ENCODE results near the gene BATF.
A peak's percentile ranks its signal among the peaks of the same experiment; 100 is the strongest.
"Not testable (repeated sequence)": the region's sequence is repeated elsewhere in the genome, so short reads cannot be mapped to it uniquely, and the experiment has no call there.

BATF gene

GRCh38 chr14:75522224-75522982, at the start of gene BATF:
BATF (plus strand) TSS chr14:75522469; CDS start chr14:75522683, 214 bp downstream.
- DNase-seq, result peak; percentile 28

- not testable (repeated sequence) for DNase-seq
Observed at GRCh38 chr14:75474127-75474526, 48.1 kb upstream of the BATF start.

- no peak for DNase-seq
Observed at GRCh38 chr14:75476274-75476995, 45.8 kb upstream of the BATF start.

- DNase-seq, result no peak
Observed at GRCh38 chr14:75477881-75478280, 44.4 kb upstream of the BATF start.

GRCh38 chr14:75479770-75480600, 42.3 kb upstream of the BATF start:
- DNase-seq, result no peak

GRCh38 chr14:75482366-75482765, 39.9 kb upstream of the BATF start:
- no peak for DNase-seq

- no peak for DNase-seq
Observed at GRCh38 chr14:75484711-75485429, 37.4 kb upstream of the BATF start.

- DNase-seq, result no peak
Observed at GRCh38 chr14:75486318-75486717, 36.0 kb upstream of the BATF start.

GRCh38 chr14:75487155-75487671, 35.1 kb upstream of the BATF start:
- DNase-seq, result peak; percentile 9

GRCh38 chr14:75489480-75489837, 32.8 kb upstream of the BATF start:
- DNase-seq, result no peak

- no peak for DNase-seq
Observed at GRCh38 chr14:75491376-75491978, 30.8 kb upstream of the BATF start.

GRCh38 chr14:75492832-75493591, 29.3 kb upstream of the BATF start:
- DNase-seq, result no peak

- no peak for DNase-seq
Observed at GRCh38 chr14:75493592-75494087, 28.6 kb upstream of the BATF start.

- no peak for DNase-seq
Observed at GRCh38 chr14:75494896-75495295, 27.4 kb upstream of the BATF start.

GRCh38 chr14:75495399-75495798, 26.9 kb upstream of the BATF start:
- DNase-seq, result no peak

- no peak for DNase-seq
Observed at GRCh38 chr14:75495882-75496281, 26.4 kb upstream of the BATF start.

GRCh38 chr14:75496755-75497154, 25.5 kb upstream of the BATF start:
- DNase-seq, result no peak

- DNase-seq, result no peak
Observed at GRCh38 chr14:75497191-75497590, 25.1 kb upstream of the BATF start.

- DNase-seq, result no peak
Observed at GRCh38 chr14:75497701-75498100, 24.6 kb upstream of the BATF start.

GRCh38 chr14:75499084-75499875, 23.0 kb upstream of the BATF start:
- no peak for DNase-seq
